Hepatocyte (in vitro differentiated cells): ENCODE data around the gene ZMIZ1. TPM values are rescaled to one million over a fixed set of nuclear protein-coding genes. Genes with fewer than 3 reads are reported as not detected.

ENCODE experiments used
- DNase-seq: peaks from one replicate; pipeline ENCODE4 v3.0.0-alpha.2; 2016; ENCODE audit warnings: low spot score
- H2AFZ ChIP-seq: fragments of 200-600 bp; sonication (generic); 2 replicates; pipeline ENCODE4 v1.6.0; 2016; ENCODE audit warnings: antibody characterized with exemption, mild to moderate bottlenecking
- H3K27ac ChIP-seq: fragments of 200-600 bp; sonication (generic); 2 replicates; pipeline ENCODE4 v1.5.1; 2016; ENCODE audit warnings: mild to moderate bottlenecking
- H3K27me3 ChIP-seq: fragments of 200-600 bp; sonication (generic); 2 replicates; pipeline ENCODE4 v1.6.1; 2016
- H3K36me3 ChIP-seq: fragments of 200-600 bp; sonication (generic); replicated peaks from 2 replicates; pipeline ENCODE4 v1.5.1; 2016; ENCODE audit warnings: low read depth; ENCODE audit not compliant: insufficient read depth
- H3K4me1 ChIP-seq: fragments of 200-600 bp; sonication (generic); 2 replicates; pipeline ENCODE4 v1.5.1; 2016; ENCODE audit warnings: mild to moderate bottlenecking, moderate library complexity; ENCODE audit not compliant: insufficient read depth
- H3K4me2 ChIP-seq: fragments of 200-600 bp; sonication (generic); 2 replicates; pipeline ENCODE4 v1.6.0; 2016
- H3K4me3 ChIP-seq: fragments of 200-600 bp; sonication (generic); 2 replicates; pipeline ENCODE4 v1.5.1; 2016; ENCODE audit warnings: mild to moderate bottlenecking
- H3K79me2 ChIP-seq: fragments of 200-600 bp; sonication (generic); 2 replicates; pipeline ENCODE4 v1.6.0; 2017; ENCODE audit warnings: mild to moderate bottlenecking
- H3K9me2 ChIP-seq: fragments of 200-600 bp; sonication (generic); replicated peaks from 2 replicates; pipeline ENCODE4 v1.6.0; 2017; ENCODE audit warnings: mild to moderate bottlenecking; ENCODE audit not compliant: insufficient read depth
- H3K9me3 ChIP-seq: fragments of 200-600 bp; sonication (generic); 2 replicates; pipeline ENCODE4 v1.5.1; 2016; ENCODE audit warnings: low read depth, mild to moderate bottlenecking
- H4K20me1 ChIP-seq: fragments of 200-600 bp; sonication (generic); 2 replicates; pipeline ENCODE4 v1.6.0; 2016; ENCODE audit warnings: mild to moderate bottlenecking; ENCODE audit not compliant: insufficient read depth, poor library complexity, severe bottlenecking
- CTCF ChIP-seq: fragments of 200-600 bp; sonication (generic); IDR thresholded peaks from 2 replicates; pipeline ENCODE4 v1.5.1; 2016; ENCODE audit warnings: antibody characterized with exemption, mild to moderate bottlenecking; ENCODE audit not compliant: poor library complexity
- EZH2 ChIP-seq: fragments of 200-600 bp; sonication (generic); IDR thresholded peaks from 2 replicates; pipeline ENCODE4 v1.6.1; 2016; ENCODE audit warnings: antibody characterized with exemption, mild to moderate bottlenecking, borderline replicate concordance
- EZH2phosphoT487 ChIP-seq: fragments of 200-600 bp; sonication (generic); IDR thresholded peaks from one replicate; pipeline ENCODE4 v1.6.1; 2018; ENCODE audit warnings: antibody characterized with exemption, mild to moderate bottlenecking, low read depth, moderate library complexity; ENCODE audit not compliant: unreplicated experiment, severe bottlenecking
- WGBS: methylation state at CpG from one replicate; pipeline ENCODE4 v1.1.6; 2016; ENCODE audit warnings: low lambda C conversion rate; ENCODE audit errors: missing lambda C conversion rate; 5-methylcytosine and 5-hydroxymethylcytosine counted together
- polyA plus RNA-seq: library from polyadenylated mRNA; unstranded; fragments of >200 nt; fragmentation: Nextera tagmentation; extraction: Ambion mirVana; gene quantifications from 2 replicates; pipeline ENCODE4 v1.2.1, GENCODE V29; 2016
- total RNA-seq: library from RNA; depleted of rRNA; stranded (reverse); fragments of >200 nt; gene quantifications from 2 replicates; pipeline ENCODE4 v1.2.3, GENCODE V29; 2014

Gene ZMIZ1
- total and polyA plus RNA-seq, 2 experiments from 2014 or later = 30.9 to 32.4 TPM

GRCh38 chr10:79024720-79025198 lies 44.0 kb upstream of the ZMIZ1 start:
- H3K36me3 ChIP-seq = no peaks in the 10 kb centered on the region
- no peaks in the 10 kb centered on the region for H3K79me2 ChIP-seq
- WGBS = 68% methylated on average over 4 of the region's 5 CpGs
- H3K27ac ChIP-seq = no peak overlapping the region
- no peak overlapping the region for H3K4me2 ChIP-seq
- no peaks in the 10 kb centered on the region for H3K9me3 ChIP-seq
- H3K27me3 ChIP-seq = no peaks in the 10 kb centered on the region
- no peaks in the 10 kb centered on the region for H3K9me2 ChIP-seq
- peaks cover 18% of the 10 kb centered on the region for H3K4me1 ChIP-seq
- no peak overlapping the region for H2AFZ ChIP-seq
- no peak overlapping the region for H3K4me3 ChIP-seq
- TF ChIP-seq EZH2 (no peak), CTCF (no peak), EZH2phosphoT487 (no peak)
- H4K20me1 ChIP-seq = no peaks in the 10 kb centered on the region
- DNase-seq = no peak

GRCh38 chr10:79025199-79025832 lies 43.5 kb upstream of the ZMIZ1 start:
- TF ChIP-seq EZH2phosphoT487 (no peak), CTCF (no peak), EZH2 (no peak)
- peaks cover 17% of the 10 kb centered on the region for H3K4me1 ChIP-seq
- no peak overlapping the region for H2AFZ ChIP-seq
- H3K9me2 ChIP-seq = no peaks in the 10 kb centered on the region
- no peak overlapping the region for H3K4me2 ChIP-seq
- H3K9me3 ChIP-seq = no peaks in the 10 kb centered on the region
- H3K4me3 ChIP-seq = no peak overlapping the region
- DNase-seq = no peak
- no peak overlapping the region for H3K27ac ChIP-seq
- H3K79me2 ChIP-seq = no peaks in the 10 kb centered on the region
- no peaks in the 10 kb centered on the region for H3K36me3 ChIP-seq
- 41% methylated on average over 15 of the region's 22 CpGs for WGBS
- no peaks in the 10 kb centered on the region for H3K27me3 ChIP-seq
- no peaks in the 10 kb centered on the region for H4K20me1 ChIP-seq

- TF ChIP-seq CTCF (no peak), EZH2 (no peak), EZH2phosphoT487 (no peak)
- Histone ChIP-seq H3K36me3 (no peaks in the 10 kb centered on the region), H3K27ac (no peak overlapping the region), H3K9me2 (no peaks in the 10 kb centered on the region), H3K4me3 (no peak overlapping the region), H4K20me1 (no peaks in the 10 kb centered on the region), H3K4me2 (no peak overlapping the region), H3K79me2 (no peaks in the 10 kb centered on the region), H2AFZ (no peak overlapping the region), H3K9me3 (no peaks in the 10 kb centered on the region), H3K27me3 (no peaks in the 10 kb centered on the region), H3K4me1 (peaks cover 12% of the 10 kb centered on the region)
- DNase-seq = no peak
- 95% methylated on average over 9 of the region's 11 CpGs for WGBS
Observed at GRCh38 chr10:79026341-79026761, 42.4 kb upstream of the ZMIZ1 start.
